MM.1S (cell line): ENCODE results near the gene ARHGEF25.
"Not testable (repeated sequence)": the region's sequence is repeated elsewhere in the genome, so short reads cannot be mapped to it uniquely, and the experiment has no call there.

Source experiments
- CTCF ChIP-seq: fragments of 300-600 bp; sonication (generic); IDR thresholded peaks from 2 replicates; pipeline ENCODE4 v1.5.1; 2016; ENCODE audit warnings: antibody characterized with exemption, low read length, mixed read lengths
- EZH2 ChIP-seq: fragments of 300-600 bp; sonication (generic); optimal IDR thresholded peaks from 2 replicates; pipeline ENCODE3; 2017; ENCODE audit warnings: low read depth, mild to moderate bottlenecking, antibody characterized with exemption, low read length, mixed read lengths

GRCh38 chr12:57646659-57647049 lies 35.4 kb downstream of the ARHGEF25 start:
- not testable (repeated sequence) for TF ChIP-seq CTCF, EZH2
